ENCODE data around the gene PIK3R5. TPM values are rescaled to one million over a fixed set of nuclear protein-coding genes. Genes with fewer than 3 reads are reported as not detected.

Gene PIK3R5
- polyA plus RNA-seq, 3 donors: 32.1 to 127 (median 47.5) TPM

DNA sequence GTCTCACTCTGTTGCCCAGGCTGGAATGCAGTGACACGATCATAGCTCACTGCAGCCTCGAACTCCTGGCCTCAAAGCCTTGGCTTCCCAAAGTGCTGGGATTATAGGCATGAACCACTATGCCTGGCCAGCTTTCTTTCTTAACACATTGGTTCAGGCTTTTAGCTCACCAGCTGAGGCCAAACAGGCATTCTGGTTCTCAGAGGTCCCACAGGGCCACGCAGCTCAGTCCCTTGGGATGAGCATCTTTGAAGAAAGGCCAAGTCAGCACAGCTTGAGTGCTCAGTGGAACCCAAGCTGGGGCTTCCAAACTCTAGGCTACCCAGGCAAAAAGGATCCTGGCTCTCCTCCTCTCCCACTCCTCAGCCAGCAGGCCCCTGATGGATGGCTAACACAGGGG, 2.5 kb downstream of the PIK3R5 start:
- intact Hi-C loops (cut with micrococcal nuclease): no loop called here
- peaks cover 75% of the 10 kb centered on the region for H3K79me2 ChIP-seq (ENCODE audit: insufficient read depth, low read length)
- Mint-ChIP-seq H3K4me1 (peaks cover 80% of the 10 kb centered on the region), H3K4me3 (peak overlapping the region; percentile 100), H3K27ac (peak overlapping the region in 6 of 7 donors; percentile 71 to 98 (median 91)), H3K9me3 (peaks cover 0 to 2% (median 0%) of the 10 kb centered on the region in 7 donors), H3K36me3 (peaks cover 60 to 72% of the 10 kb centered on the region in 2 donors), H3K27me3 (ENCODE audit: low read depth in 3 of 3) (peaks cover 0 to 3% (median 2%) of the 10 kb centered on the region in 3 donors)
- peaks cover 57 to 81% of the 10 kb centered on the region in 2 donors for H3K4me1 ChIP-seq (ENCODE audit: control insufficient read depth in 1 of 2, insufficient read depth in 2 of 2, low read length in 2 of 2)
- DNase-seq: no peak
- no peak overlapping the region for H2AFZ ChIP-seq (ENCODE audit: insufficient read depth, low read depth, low read length, poor library complexity, severe bottlenecking)
- peaks cover 22 to 36% of the 10 kb centered on the region in 2 donors for H3K36me3 ChIP-seq (replicated peaks in 1 of 2; ENCODE audit: control insufficient read depth in 1 of 2, insufficient read depth in 2 of 2, low read length in 2 of 2)
- no peak overlapping the region for H3K9ac ChIP-seq (ENCODE audit: insufficient read depth, low read length, poor library complexity, severe bottlenecking)
- H4K20me1 ChIP-seq (ENCODE audit: insufficient read depth, low read length): peaks cover 74% of the 10 kb centered on the region
- peak overlapping the region in 1 of 2 donors; percentile 97 for H3K27ac ChIP-seq (ENCODE audit: low read depth in 1 of 2, low read length in 2 of 2)
- H3K9me3 ChIP-seq (replicated peaks in 1 of 2; ENCODE audit: control insufficient read depth in 1 of 2, insufficient read depth in 1 of 2, low read length in 2 of 2): no peaks in the 10 kb centered on the region
- peak overlapping the region; percentile 94 for H3K4me2 ChIP-seq (replicated peaks; ENCODE audit: extremely low read depth, low read length, poor library complexity, severe bottlenecking)
- peak overlapping the region in 2 of 3 experiments; percentile 0 to 95 for H3K4me3 ChIP-seq (replicated peaks in 1 of 3; ENCODE audit: low read depth in 2 of 3, low read length in 3 of 3)
- 95% methylated on average over 3 of the region's 3 CpGs for WGBS (ENCODE audit: insufficient coverage)
- TF ChIP-seq, protein P1, sequence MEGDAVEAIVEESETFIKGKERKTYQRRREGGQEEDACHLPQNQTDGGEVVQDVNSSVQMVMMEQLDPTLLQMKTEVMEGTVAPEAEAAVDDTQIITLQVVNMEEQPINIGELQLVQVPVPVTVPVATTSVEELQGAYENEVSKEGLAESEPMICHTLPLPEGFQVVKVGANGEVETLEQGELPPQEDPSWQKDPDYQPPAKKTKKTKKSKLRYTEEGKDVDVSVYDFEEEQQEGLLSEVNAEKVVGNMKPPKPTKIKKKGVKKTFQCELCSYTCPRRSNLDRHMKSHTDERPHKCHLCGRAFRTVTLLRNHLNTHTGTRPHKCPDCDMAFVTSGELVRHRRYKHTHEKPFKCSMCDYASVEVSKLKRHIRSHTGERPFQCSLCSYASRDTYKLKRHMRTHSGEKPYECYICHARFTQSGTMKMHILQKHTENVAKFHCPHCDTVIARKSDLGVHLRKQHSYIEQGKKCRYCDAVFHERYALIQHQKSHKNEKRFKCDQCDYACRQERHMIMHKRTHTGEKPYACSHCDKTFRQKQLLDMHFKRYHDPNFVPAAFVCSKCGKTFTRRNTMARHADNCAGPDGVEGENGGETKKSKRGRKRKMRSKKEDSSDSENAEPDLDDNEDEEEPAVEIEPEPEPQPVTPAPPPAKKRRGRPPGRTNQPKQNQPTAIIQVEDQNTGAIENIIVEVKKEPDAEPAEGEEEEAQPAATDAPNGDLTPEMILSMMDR (IDR thresholded peaks at IDR 0.05): no peak
- H3K27me3 ChIP-seq (ENCODE audit: control insufficient read depth in 2 of 2, insufficient read depth in 2 of 2, low read length in 2 of 2): no peaks in the 10 kb centered on the region

DNA sequence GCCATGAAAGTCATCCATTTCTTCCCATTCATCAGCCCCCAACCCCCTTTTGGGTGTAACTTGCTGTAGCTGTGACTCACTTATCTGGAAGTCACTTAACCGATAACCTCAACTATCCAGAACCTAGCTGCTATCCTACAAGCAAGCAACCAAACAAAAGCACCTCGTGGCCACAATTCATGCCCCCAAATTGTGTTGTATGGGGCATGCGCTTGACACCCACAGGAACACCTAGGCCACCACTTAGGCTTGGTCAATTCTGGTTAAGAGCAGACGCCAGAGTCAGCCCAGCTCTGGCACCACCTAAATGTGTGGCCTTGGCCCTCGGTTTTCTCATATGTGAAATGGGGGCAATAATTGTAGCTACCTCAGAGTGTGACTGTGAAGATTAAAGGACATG, 3.7 kb downstream of the PIK3R5 start:
- Histone ChIP-seq H3K36me3 (replicated peaks in 1 of 2; ENCODE audit: control insufficient read depth in 1 of 2, insufficient read depth in 2 of 2, low read length in 2 of 2) (peaks cover 22 to 45% of the 10 kb centered on the region in 2 donors), H2AFZ (ENCODE audit: insufficient read depth, low read depth, low read length, poor library complexity, severe bottlenecking) (no peak overlapping the region), H3K4me1 (ENCODE audit: control insufficient read depth in 1 of 2, insufficient read depth in 2 of 2, low read length in 2 of 2) (peaks cover 57 to 81% of the 10 kb centered on the region in 2 donors), H4K20me1 (ENCODE audit: insufficient read depth, low read length) (peaks cover 86% of the 10 kb centered on the region), H3K27me3 (ENCODE audit: control insufficient read depth in 2 of 2, insufficient read depth in 2 of 2, low read length in 2 of 2) (no peaks in the 10 kb centered on the region), H3K79me2 (ENCODE audit: insufficient read depth, low read length) (peaks cover 86% of the 10 kb centered on the region), H3K9me3 (replicated peaks in 1 of 2; ENCODE audit: control insufficient read depth in 1 of 2, insufficient read depth in 1 of 2, low read length in 2 of 2) (no peaks in the 10 kb centered on the region), H3K9ac (ENCODE audit: insufficient read depth, low read length, poor library complexity, severe bottlenecking) (no peak overlapping the region), H3K4me3 (replicated peaks in 1 of 3; ENCODE audit: low read depth in 2 of 3, low read length in 3 of 3) (peak overlapping the region in 1 of 3 experiments; percentile 7), H3K4me2 (replicated peaks; ENCODE audit: extremely low read depth, low read length, poor library complexity, severe bottlenecking) (peak overlapping the region; percentile 94), H3K27ac (ENCODE audit: low read depth in 1 of 2, low read length in 2 of 2) (peak overlapping the region in 1 of 2 donors; percentile 6)
- 100% methylated on average over 4 of the region's 5 CpGs for WGBS (ENCODE audit: insufficient coverage)
- peaks cover 0 to 3% (median 2%) of the 10 kb centered on the region in 3 donors for H3K27me3 Mint-ChIP-seq (ENCODE audit: low read depth in 3 of 3)
- peaks cover 69 to 75% of the 10 kb centered on the region in 2 donors for H3K36me3 Mint-ChIP-seq
- H3K4me3 Mint-ChIP-seq: peak overlapping the region; percentile 40 to 100
- no peak for DNase-seq
- TF ChIP-seq, protein P1 (IDR thresholded peaks at IDR 0.05): no peak
- peaks cover 80% of the 10 kb centered on the region for H3K4me1 Mint-ChIP-seq
- peak overlapping the region in 5 of 7 donors; percentile 7 to 82 (median 73) for H3K27ac Mint-ChIP-seq
- H3K9me3 Mint-ChIP-seq: peaks cover 0 to 2% (median 0%) of the 10 kb centered on the region in 7 donors
- intact Hi-C loops (cut with micrococcal nuclease): no loop called here
